Endothelial cell of umbilical vein (primary cell): ENCODE measurements around the gene KRT38. TPM values are rescaled to one million over a fixed set of nuclear protein-coding genes. Genes with fewer than 3 reads are reported as not detected.

ENCODE experiments used
- BruUV-seq: library from RNA; stranded (reverse); fragments of 400-500 nt; replicated peaks from 2 replicates; lab custom pipeline; 2021; lab: Mats Ljungman, UMichigan
- CTCF ChIA-PET: fragments of 300-600, 350-600 bp; sonication (Branson Sonifier 250); formaldehyde crosslinking; loops from one replicate; lab custom pipeline; 2021; ENCODE audit warnings: antibody characterized with exemption, inconsistent platforms; lab: Charles Lee
- POLR2A ChIA-PET: fragments of 300-600, 350-600 bp; sonication (Branson Sonifier 250); formaldehyde crosslinking; loops from one replicate; lab custom pipeline; 2021; ENCODE audit warnings: antibody characterized with exemption, inconsistent platforms; lab: Charles Lee
- DNase-seq: peaks from one replicate; pipeline ENCODE4 v3.0.0-alpha.2; 2011; ENCODE audit warnings: low read depth, low spot score
- FAIRE-seq: peaks from 2 replicates; lab custom pipeline; 2011; peaks lifted over from hg19 to GRCh38; lab: Jason Lieb, UNC
- H2AFZ ChIP-seq: 2 replicates; pipeline ENCODE4 v1.6.0; 2012; ENCODE audit warnings: low read depth, low read length, control low read depth, inconsistent platforms
- H3K27ac ChIP-seq: 2 replicates; pipeline ENCODE4 v1.5.1; 2011; ENCODE audit warnings: low read depth, mild to moderate bottlenecking, control low read depth, low read length, moderate library complexity; ENCODE audit not compliant: insufficient read depth
- H3K27me3 ChIP-seq, 2 experiments: 2 replicates each; pipeline versions ENCODE4 v1.6.0 to v1.6.1; 2011; ENCODE audit warnings: low read length in 2 of 2, mixed read lengths in 1 of 2; ENCODE audit not compliant: control insufficient read depth in 2 of 2, insufficient read depth in 2 of 2
- H3K36me3 ChIP-seq, 2 experiments: 2 replicates in 1 of 2; 3 replicates in 1 of 2; pipeline ENCODE4 v1.5.1; 2011; ENCODE audit warnings: low read length in 2 of 2, mild to moderate bottlenecking in 1 of 2, moderate library complexity in 1 of 2; ENCODE audit not compliant: control insufficient read depth in 2 of 2, insufficient read depth in 2 of 2; ENCODE audit errors: extremely low read depth in 1 of 2
- H3K4me1 ChIP-seq: 3 replicates; pipeline ENCODE4 v1.5.1; 2011; ENCODE audit warnings: mild to moderate bottlenecking, low read length; ENCODE audit not compliant: control insufficient read depth, insufficient read depth; ENCODE audit errors: extremely low read depth
- H3K4me2 ChIP-seq: 2 replicates; pipeline ENCODE4 v1.6.1; 2011; ENCODE audit warnings: low read length, control low read depth, mixed read lengths; ENCODE audit not compliant: insufficient read depth
- H3K4me3 ChIP-seq, 3 experiments: fragments of 200-600 bp in 1 of 3; sonication (generic), shearing (Covaris generic) in 1 of 3; replicated peaks in 1 of 3; 2 replicates each; pipeline ENCODE4 v1.5.1; 2011 to 2016; ENCODE audit warnings: control low read depth in 3 of 3, low read length in 3 of 3, mild to moderate bottlenecking in 2 of 3, inconsistent platforms in 1 of 3, low read depth in 1 of 3, moderate library complexity in 1 of 3; ENCODE audit not compliant: insufficient read depth in 1 of 3
- H3K79me2 ChIP-seq: 2 replicates; pipeline ENCODE4 v1.6.0; 2012; ENCODE audit warnings: low read length, inconsistent platforms; ENCODE audit not compliant: control insufficient read depth, insufficient read depth
- H3K9ac ChIP-seq: replicated peaks from 2 replicates; pipeline ENCODE3; 2011; ENCODE audit warnings: low read length, control low read depth; ENCODE audit not compliant: insufficient read depth; ENCODE audit errors: extremely low read depth
- H3K9me1 ChIP-seq: replicated peaks from 3 replicates; pipeline ENCODE4 v1.6.0; 2011; ENCODE audit warnings: mild to moderate bottlenecking, low read length; ENCODE audit not compliant: control insufficient read depth, insufficient read depth; ENCODE audit errors: extremely low read depth
- H3K9me3 ChIP-seq: replicated peaks from 2 replicates; pipeline ENCODE4 v1.5.1; 2012; ENCODE audit warnings: low read length, inconsistent platforms; ENCODE audit not compliant: control insufficient read depth, insufficient read depth
- H4K20me1 ChIP-seq: replicated peaks from 2 replicates; pipeline ENCODE3; 2011; ENCODE audit warnings: mild to moderate bottlenecking, low read length; ENCODE audit not compliant: control insufficient read depth, insufficient read depth; ENCODE audit errors: extremely low read depth
- CTCF ChIP-seq, 2 donors: IDR thresholded peaks; 1 replicate in 1 of 2; 2 replicates in 1 of 2; pipeline ENCODE4 v1.5.1; 2011; ENCODE audit warnings: low read length in 2 of 2, mild to moderate bottlenecking in 2 of 2, moderate library complexity in 2 of 2, control low read depth in 1 of 2, inconsistent platforms in 1 of 2, low read depth in 1 of 2; ENCODE audit not compliant: insufficient read depth in 1 of 2; ENCODE audit errors: extremely low read depth in 1 of 2
- EZH2 ChIP-seq: IDR thresholded peaks from 2 replicates; pipeline ENCODE4 v1.6.1; 2012; ENCODE audit warnings: borderline replicate concordance, low read depth, mild to moderate bottlenecking, moderate library complexity, low read length, inconsistent platforms; ENCODE audit not compliant: severe bottlenecking
- FOS ChIP-seq: IDR thresholded peaks from 2 replicates; pipeline ENCODE4 v1.6.1; 2011; ENCODE audit warnings: mild to moderate bottlenecking, low read length, moderate library complexity, borderline replicate concordance; ENCODE audit not compliant: insufficient read depth
- GATA2 ChIP-seq: IDR thresholded peaks from 2 replicates; pipeline ENCODE4 v1.7.0; 2011; ENCODE audit warnings: low read depth, mild to moderate bottlenecking, moderate library complexity, mixed read lengths, low read length; ENCODE audit not compliant: insufficient read length, insufficient read depth
- JUN ChIP-seq: IDR thresholded peaks from 2 replicates; pipeline ENCODE4 v1.6.1; 2011; ENCODE audit warnings: borderline replicate concordance, low read depth; ENCODE audit not compliant: insufficient read length, insufficient read depth
- MYC ChIP-seq: IDR thresholded peaks from one replicate; pipeline ENCODE4 v1.6.1; 2011; ENCODE audit warnings: mild to moderate bottlenecking, low read depth, low read length
- POLR2AphosphoS5 ChIP-seq: IDR thresholded peaks from 2 replicates; pipeline ENCODE4 v1.6.1; 2012; ENCODE audit warnings: low read depth, mild to moderate bottlenecking, control low read depth, low read length, moderate library complexity; ENCODE audit not compliant: insufficient read depth
- dilution Hi-C: fragments of 300-500 bp; cut with MboI; formaldehyde crosslinking; loops from one replicate; pipeline ENCODE4 v1.15.0; 2019; ENCODE audit warnings: low sequenced_read_pairs; ENCODE audit not compliant: extremely low pct_ligation_motif_present
- intact Hi-C: fragments of 100-400 bp; cut with micrococcal nuclease; formaldehyde crosslinking; loops from one replicate; pipeline ENCODE4 v1.10.0; 2022
- polyA plus RNA-seq, 4 experiments: library from polyadenylated mRNA; depleted of rRNA in 3 of 4; stranded (reverse) in 3 of 4; unstranded in 1 of 4; fragments of >200 nt; gene quantifications; 2 replicates each; pipeline versions ENCODE4 v1.2.1 to v1.2.3, GENCODE V29; 2011 to 2012; ENCODE audit warnings: missing spikeins in 1 of 4
- total RNA-seq: library from RNA; stranded (reverse); gene quantifications from 2 replicates; pipeline ENCODE4 v1.2.3, GENCODE V29; 2021
- TF ChIP-seq, protein P1 (sequence below): IDR thresholded peaks from 2 replicates; pipeline ENCODE4 v1.6.1; 2011; ENCODE audit not compliant: insufficient read depth, insufficient read length

The KRT38 gene
- total and polyA plus RNA-seq, 2 donors (not counting 3 experiments of a cell fraction or from before 2014, with no cell fraction given), result not detected

DNA sequence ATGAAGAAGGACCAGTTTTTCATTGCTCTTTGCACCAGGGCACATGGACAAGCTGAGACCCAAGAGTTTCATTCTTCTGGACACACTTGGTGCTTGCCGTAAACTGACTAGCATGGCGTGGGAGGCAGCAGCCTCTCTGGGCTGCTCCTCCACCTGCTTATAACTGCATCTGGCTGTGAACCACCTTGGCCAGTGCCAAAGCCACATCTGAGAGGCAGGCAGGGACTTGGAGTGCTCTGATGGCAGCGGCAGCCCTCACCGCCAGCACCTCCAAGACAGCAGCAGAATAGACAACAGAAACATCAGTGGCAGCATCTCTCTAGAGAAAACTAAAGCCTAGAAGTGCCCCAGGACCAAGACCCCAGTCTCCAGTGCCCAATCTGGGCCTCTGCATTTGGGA, 21.1 kb downstream of the KRT38 start:
- no peak overlapping the region for H2AFZ ChIP-seq
- intact Hi-C loops, result loop anchor here (10.0 kb wide), 1 partner anchor 55 kb away; no protein-coding TSS in a partner anchor

More for the DNA sequence above, 21.1 kb downstream of the KRT38 start:
- no peak overlapping the region for H3K27ac ChIP-seq
- no peaks in the 10 kb centered on the region for H3K9me1 ChIP-seq
- no peak overlapping the region for H3K9ac ChIP-seq
- H3K4me2 ChIP-seq, result no peak overlapping the region
- ChIA-PET POLR2A (no interaction called here), CTCF (no interaction called here)
- H3K4me1 ChIP-seq, result no peaks in the 10 kb centered on the region
- DNase-seq (no peak), FAIRE-seq (no peak)
- dilution Hi-C loops, result no loop called here
- no peaks in the 10 kb centered on the region for H4K20me1 ChIP-seq
- BruUV-seq, result no TSS peak
- no peak overlapping the region for H3K4me3 ChIP-seq
- TF ChIP-seq POLR2AphosphoS5 (no peak), EZH2 (no peak), FOS (no peak), GATA2 (no peak), JUN (no peak), CTCF (IDR thresholded peaks at IDR 0.05; ENCODE audit: extremely low read depth in 1 of 2, insufficient read depth in 1 of 2, low read depth in 1 of 2, low read length in 2 of 2) (no peak), MYC (no peak)
- TF ChIP-seq, protein P1, sequence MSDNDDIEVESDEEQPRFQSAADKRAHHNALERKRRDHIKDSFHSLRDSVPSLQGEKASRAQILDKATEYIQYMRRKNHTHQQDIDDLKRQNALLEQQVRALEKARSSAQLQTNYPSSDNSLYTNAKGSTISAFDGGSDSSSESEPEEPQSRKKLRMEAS, result no peak
- H3K9me3 ChIP-seq, result no peaks in the 10 kb centered on the region
- no peaks in the 10 kb centered on the region for H3K79me2 ChIP-seq
- H3K27me3 ChIP-seq, result peaks cover 0 to 2% of the 10 kb centered on the region in 2 experiments
- no peaks in the 10 kb centered on the region for H3K36me3 ChIP-seq
